Parathyroid adenoma (tissue), 2 donors: Measurements from ENCODE around the gene SHISA6.

Experiments used
- H2AFZ ChIP-seq: fragments of 300-600 bp; sonication (generic); one replicate; pipeline ENCODE4 v1.7.0; 2017; ENCODE audit warnings: antibody characterized with exemption, mild to moderate bottlenecking
- H3K27ac ChIP-seq: fragments of 300-600 bp; sonication (generic); one replicate; pipeline ENCODE4 v1.7.0; 2017
- H3K27me3 ChIP-seq: fragments of 300-600 bp; sonication (generic); one replicate; pipeline ENCODE4 v1.7.0; 2017; ENCODE audit warnings: low read length; ENCODE audit not compliant: control insufficient read depth, insufficient read depth
- H3K36me3 ChIP-seq: fragments of 300-600 bp; sonication (generic); one replicate; pipeline ENCODE4 v1.7.0; 2017; ENCODE audit warnings: low read length; ENCODE audit not compliant: control insufficient read depth, insufficient read depth
- H3K4me1 ChIP-seq: fragments of 300-600 bp; sonication (generic); one replicate; pipeline ENCODE4 v1.7.0; 2017; ENCODE audit warnings: control low read depth
- H3K4me2 ChIP-seq: fragments of 300-600 bp; sonication (generic); one replicate; pipeline ENCODE4 v1.7.0; 2017; ENCODE audit warnings: low read length
- H3K4me3 ChIP-seq: fragments of 300-600 bp; sonication (generic); one replicate; pipeline ENCODE4 v1.7.0; 2017; ENCODE audit warnings: low read depth, low read length
- H3K79me2 ChIP-seq: fragments of 300-600 bp; sonication (generic); one replicate; pipeline ENCODE4 v1.7.0; 2017; ENCODE audit warnings: control low read depth
- H3K9ac ChIP-seq: fragments of 300-600 bp; sonication (generic); one replicate; pipeline ENCODE4 v1.7.0; 2017; ENCODE audit warnings: mild to moderate bottlenecking
- H3K9me3 ChIP-seq: fragments of 300-600 bp; sonication (generic); one replicate; pipeline ENCODE4 v1.7.0; 2017; ENCODE audit warnings: low read length; ENCODE audit not compliant: control insufficient read depth
- CTCF ChIP-seq: fragments of 300-600 bp; sonication (generic); IDR thresholded peaks from one replicate; pipeline ENCODE4 v1.7.0; 2017; ENCODE audit warnings: antibody characterized with exemption, mild to moderate bottlenecking
- donor health status: primary hyperparathyroidism.

SHISA6 gene

DNA sequence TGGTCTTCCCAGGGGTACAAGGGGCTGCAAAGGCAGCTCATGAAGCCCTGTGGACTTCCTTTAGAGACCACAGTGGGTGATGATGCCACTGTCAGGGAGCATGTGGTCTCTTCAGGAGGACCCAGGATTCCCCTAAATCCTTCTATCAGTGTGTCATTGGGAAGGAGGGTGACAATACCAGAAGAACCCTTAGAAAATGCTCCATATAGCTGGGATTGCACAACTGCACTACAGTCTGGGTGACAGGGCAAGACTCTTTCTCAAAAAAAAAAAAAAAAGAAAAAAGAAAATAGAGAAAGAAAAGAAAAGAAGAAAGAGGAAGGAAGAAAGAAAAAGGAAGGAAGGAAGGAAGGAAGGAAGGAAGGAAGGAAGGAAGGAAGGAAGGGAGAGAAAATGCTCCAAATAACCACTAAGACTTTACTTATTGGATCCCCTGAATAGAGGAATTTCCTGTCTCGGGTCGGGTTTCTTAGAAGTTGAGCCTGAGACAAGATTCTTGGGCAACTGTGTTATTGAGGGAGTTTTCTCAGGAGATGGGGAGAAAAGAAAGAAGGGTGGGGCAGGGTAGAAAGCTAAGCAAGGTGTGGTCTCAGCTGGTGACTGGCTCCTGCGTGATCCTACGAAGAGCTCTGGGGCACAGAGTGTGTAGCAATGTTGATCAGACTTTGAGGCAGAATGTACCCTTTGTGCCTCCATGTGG, 274.1 kb downstream of the SHISA6 start:
- no peaks in the 10 kb centered on the region for H3K36me3 ChIP-seq
- H3K9ac ChIP-seq, result no peak overlapping the region
- H3K9me3 ChIP-seq, result no peaks in the 10 kb centered on the region
- peaks cover 9% of the 10 kb centered on the region for H3K4me1 ChIP-seq
- no peak overlapping the region for H3K4me3 ChIP-seq
- TF ChIP-seq CTCF, result no peak
- no peaks in the 10 kb centered on the region for H3K79me2 ChIP-seq
- H3K27me3 ChIP-seq, result no peaks in the 10 kb centered on the region
- H2AFZ ChIP-seq, result no peak overlapping the region
- no peak overlapping the region for H3K27ac ChIP-seq
- no peak overlapping the region for H3K4me2 ChIP-seq

DNA sequence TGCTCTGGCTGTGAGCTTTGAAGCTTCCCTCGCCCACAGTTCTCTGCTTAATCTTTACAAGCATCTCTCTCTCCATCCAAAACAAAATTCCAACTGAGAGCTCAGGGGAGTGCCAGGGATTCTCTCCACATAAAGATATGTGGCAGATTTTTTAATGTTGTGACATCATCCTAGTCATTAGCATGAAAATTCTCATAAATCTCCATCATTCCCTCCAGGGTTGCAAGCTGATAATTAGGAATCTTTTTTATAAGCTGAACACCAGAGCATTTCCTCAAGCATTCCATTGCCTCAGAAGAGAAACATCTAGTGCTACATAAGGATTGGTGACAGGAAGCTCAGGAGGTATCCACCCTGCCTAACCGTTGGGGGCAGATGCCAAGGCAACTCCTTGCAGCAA, 274.9 kb downstream of the SHISA6 start:
- H3K27me3 ChIP-seq, result no peaks in the 10 kb centered on the region
- no peak overlapping the region for H3K4me3 ChIP-seq
- no peak overlapping the region for H3K9ac ChIP-seq
- H3K4me1 ChIP-seq, result peaks cover 9% of the 10 kb centered on the region
- H3K9me3 ChIP-seq, result no peaks in the 10 kb centered on the region
- H3K4me2 ChIP-seq, result no peak overlapping the region
- no peaks in the 10 kb centered on the region for H3K79me2 ChIP-seq
- H3K27ac ChIP-seq, result no peak overlapping the region
- no peak overlapping the region for H2AFZ ChIP-seq
- TF ChIP-seq CTCF, result no peak
- H3K36me3 ChIP-seq, result no peaks in the 10 kb centered on the region

DNA sequence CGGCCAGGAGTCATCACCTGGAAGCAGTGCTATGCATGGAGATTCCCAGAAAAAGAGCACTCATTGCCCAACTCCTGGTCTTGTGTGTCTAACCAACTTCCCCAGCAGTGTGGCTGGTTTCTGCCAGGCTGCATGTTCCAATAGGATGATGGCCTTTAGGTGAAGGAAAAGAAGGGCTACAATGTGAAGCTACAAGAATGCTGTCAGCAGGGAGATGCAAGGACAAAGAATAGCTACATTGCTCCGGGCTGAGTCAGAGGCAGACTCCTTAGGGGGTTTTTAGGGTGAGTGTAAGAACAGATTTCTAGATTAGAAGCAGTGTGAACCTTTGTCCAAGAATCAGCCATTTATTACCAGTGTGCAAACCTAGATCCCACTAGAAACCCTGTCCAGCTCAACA, 294.2 kb downstream of the SHISA6 start:
- H3K9ac ChIP-seq, result no peak overlapping the region
- H2AFZ ChIP-seq, result no peak overlapping the region
- no peak overlapping the region for H3K4me2 ChIP-seq
- H3K27me3 ChIP-seq, result no peaks in the 10 kb centered on the region
- no peak for TF ChIP-seq CTCF
- H3K79me2 ChIP-seq, result no peaks in the 10 kb centered on the region
- H3K4me1 ChIP-seq, result peaks cover 8% of the 10 kb centered on the region
- no peaks in the 10 kb centered on the region for H3K9me3 ChIP-seq
- no peak overlapping the region for H3K4me3 ChIP-seq
- no peak overlapping the region for H3K27ac ChIP-seq
- no peaks in the 10 kb centered on the region for H3K36me3 ChIP-seq

GRCh38 chr17:11538366-11538765, 297.4 kb downstream of the SHISA6 start:
- TF ChIP-seq CTCF, result no peak
- no peak overlapping the region for H3K4me2 ChIP-seq
- H3K4me1 ChIP-seq, result peaks cover 8% of the 10 kb centered on the region
- peaks cover 5% of the 10 kb centered on the region for H3K79me2 ChIP-seq
- no peaks in the 10 kb centered on the region for H3K36me3 ChIP-seq
- no peak overlapping the region for H3K4me3 ChIP-seq
- H3K9me3 ChIP-seq, result no peaks in the 10 kb centered on the region
- H2AFZ ChIP-seq, result no peak overlapping the region
- no peaks in the 10 kb centered on the region for H3K27me3 ChIP-seq
- H3K9ac ChIP-seq, result no peak overlapping the region
- H3K27ac ChIP-seq, result no peak overlapping the region

DNA sequence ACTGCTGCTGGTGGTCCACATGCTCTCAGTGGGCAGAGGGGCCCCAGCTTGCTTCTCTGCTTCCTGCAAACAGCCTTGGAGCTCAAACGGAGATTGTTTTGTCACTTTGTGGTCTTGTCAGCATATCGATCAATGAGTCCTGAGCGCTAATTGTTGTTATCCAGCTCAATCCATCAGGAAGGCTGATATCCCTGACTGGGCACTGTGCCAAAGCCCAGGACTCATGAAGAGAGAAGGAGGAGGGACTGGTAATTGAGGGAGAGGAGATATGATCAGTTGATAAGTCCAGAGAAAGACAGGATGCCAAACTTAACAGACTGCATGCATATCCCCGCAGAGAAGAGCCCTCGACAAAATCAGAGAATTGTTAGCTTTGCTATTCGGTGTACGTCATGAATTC, 298.6 kb downstream of the SHISA6 start:
- Histone ChIP-seq H3K36me3 (no peaks in the 10 kb centered on the region), H2AFZ (no peak overlapping the region), H3K4me3 (no peak overlapping the region), H3K27ac (no peak overlapping the region), H3K79me2 (peaks cover 5% of the 10 kb centered on the region), H3K4me2 (no peak overlapping the region), H3K4me1 (peaks cover 8% of the 10 kb centered on the region), H3K9me3 (no peaks in the 10 kb centered on the region), H3K9ac (no peak overlapping the region), H3K27me3 (no peaks in the 10 kb centered on the region)
- no peak for TF ChIP-seq CTCF
